Activated CD8-positive, alpha-beta memory T cell treated with anti-CD3 and anti-CD28 coated beads, Interleukin-2, amount 50 U/mL, for 48 hours (primary cell): ENCODE measurements around the gene FANCC.

ENCODE experiments used
- DNase-seq: peaks from one replicate; pipeline ENCODE4 v3.0.0-alpha.2; 2020

Gene FANCC

DNA sequence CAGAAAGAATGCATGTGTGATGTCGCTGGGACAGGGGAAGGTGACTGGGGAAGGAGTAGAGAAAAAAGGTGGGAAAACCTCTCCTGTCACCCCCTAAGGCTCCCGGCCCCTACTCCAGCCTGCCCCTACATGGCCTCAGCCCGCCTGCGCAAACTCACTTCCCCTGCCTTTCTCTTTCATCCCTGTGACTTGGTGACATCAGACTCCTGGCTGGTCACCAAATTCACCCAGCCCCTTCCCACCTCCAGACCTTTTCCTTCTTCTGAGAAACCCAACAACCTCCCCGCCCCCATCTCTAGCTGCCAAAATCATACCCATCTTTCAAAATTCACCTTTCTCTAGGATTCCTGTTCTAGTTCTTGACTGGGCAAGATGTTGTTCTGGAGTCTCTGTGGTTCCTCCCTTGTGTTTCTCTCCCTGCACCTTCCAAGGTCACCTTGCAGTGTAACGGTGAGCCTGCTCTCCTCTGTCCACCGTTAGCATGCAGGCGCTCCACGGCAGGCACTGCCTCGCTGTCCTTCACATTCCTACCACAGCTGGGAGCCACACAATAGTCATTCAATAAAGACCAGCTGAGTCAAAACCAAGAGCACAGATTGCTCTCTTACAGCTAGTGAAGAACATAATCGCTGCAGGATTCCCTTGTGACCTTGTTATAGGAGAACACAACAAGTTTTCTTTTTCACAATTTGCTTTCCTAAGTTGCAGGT lies 134.5 kb downstream of the FANCC start:
- no peak for DNase-seq

DNA sequence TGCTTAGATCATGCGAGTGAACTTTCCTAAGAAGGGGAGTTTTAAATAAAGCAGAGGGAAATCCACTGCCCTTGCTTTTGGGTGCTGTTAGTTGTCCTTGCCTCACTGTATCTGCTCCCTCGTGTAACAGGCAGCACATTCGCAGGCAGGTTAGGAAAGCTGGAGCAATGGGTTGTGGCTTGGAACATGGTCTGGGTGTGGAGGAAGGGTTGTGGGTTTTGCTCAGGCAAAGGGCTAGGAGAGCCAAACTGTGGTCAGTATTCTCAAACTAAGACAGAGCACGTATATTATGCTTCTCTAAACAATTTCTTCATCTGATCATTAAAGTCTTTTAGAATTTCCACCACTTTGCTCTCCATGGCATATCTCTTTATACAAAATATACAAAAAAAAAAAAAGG lies 135.7 kb downstream of the FANCC start:
- no peak for DNase-seq

DNA sequence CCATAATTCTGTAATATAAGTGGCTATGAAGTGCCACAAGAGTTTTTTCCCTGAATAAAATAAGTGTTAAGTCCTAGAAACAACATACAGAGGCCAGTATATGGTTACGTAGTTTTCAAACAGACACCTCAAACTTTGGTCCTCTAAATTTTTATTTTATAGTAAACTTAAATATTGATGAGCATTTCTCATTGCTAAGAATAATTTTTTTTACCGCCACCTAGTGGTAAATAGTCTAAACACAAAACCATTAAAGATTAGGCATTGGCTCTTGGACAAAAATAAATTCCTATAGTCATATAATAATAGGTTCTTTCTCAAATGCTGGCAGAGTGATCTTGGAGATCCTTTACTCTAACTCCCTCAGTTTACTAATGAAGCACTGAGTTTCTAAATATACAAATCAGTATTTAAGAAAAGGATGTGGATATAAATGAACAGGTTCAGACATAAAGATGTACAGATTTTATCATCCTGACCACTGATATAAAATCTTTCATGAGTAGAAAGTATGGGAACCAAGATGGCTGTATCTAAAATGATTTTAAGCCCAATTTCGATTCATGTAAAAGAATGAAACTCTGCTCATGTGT lies 136.2 kb downstream of the FANCC start:
- DNase-seq = no peak

DNA sequence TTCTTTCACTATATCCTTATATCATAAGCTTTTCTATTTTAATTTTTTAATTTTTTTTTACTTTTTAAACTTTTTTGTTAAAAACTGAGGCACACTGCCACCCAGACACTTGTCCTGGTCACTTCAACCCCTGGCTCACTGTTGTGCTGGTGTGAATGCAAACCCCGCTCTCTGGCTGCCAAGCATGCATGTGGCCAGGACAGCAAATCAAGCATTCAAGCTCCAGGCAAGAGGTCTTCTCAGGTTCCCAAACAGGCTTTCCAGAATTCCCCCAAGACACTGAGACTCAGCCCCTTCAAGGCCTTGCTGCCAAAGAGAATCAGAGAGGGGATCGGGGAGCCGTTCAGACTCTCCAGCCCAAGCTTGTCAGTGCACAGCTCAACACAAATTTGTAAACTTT lies 139.9 kb downstream of the FANCC start:
- no peak for DNase-seq

DNA sequence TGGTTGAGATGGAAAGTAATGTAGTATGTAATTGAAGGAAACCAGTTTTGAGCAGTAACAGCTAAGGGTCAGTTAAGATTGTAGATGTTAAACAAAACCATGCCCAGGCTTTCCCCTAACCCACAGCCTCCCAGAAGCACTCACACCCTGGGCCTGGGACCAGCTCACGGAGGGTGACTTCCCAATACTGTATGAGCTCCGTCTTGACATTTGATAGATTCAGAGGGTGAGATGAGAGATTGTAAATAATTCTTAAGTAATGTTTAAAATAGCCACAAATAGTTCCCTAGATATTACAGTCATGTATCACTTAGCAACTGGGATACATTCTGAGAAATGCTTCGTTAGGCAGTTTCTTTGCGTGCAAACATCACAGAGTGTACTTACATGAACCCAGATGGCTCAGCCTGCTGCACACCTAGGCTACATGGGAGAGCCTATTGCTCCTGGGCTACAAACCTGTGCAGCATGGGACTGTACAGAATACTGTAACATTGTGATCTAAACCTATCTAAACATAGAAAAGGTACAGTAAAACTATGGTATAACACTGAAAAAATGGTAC lies 140.7 kb downstream of the FANCC start:
- DNase-seq = no peak

DNA sequence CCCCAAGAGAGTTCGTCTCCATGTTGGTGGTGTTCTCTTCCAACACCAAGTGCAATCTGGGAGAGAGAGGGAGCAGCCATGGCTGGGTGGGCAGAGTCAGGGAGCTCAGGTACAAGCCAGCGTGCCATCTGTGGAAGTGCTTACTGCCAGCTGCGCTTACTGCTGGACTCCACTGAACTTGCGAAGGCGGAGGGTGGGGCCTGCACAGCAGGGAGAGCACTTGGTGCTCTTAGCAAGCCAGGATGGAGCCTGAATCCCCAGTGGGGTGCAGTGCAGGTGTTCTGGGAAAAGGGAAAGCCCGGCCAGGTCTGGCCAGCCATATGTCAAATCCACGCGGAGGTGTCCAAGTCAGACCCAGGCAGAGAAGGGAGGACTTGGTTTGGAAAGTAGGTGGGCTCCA lies 142.0 kb downstream of the FANCC start:
- DNase-seq = no peak

DNA sequence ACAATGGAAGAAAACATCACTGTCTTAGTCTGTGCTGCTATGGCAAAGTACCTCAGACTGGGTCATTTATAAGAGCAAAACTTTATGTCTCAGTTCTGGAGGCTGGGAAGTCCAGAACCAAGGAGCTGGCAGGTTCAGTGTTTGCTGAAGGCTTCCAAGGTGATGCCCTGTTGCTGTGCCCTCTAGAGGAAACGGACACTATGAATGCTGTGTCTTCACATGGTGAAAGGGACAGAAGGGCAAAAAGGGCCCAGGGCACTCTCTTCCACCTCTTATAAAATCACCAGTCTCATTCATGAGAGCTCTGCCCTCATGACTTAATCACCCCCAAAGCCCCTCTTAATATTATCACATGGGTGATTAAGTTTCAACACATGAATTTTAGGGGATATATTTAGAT lies 143.5 kb downstream of the FANCC start:
- DNase-seq = no peak

DNA sequence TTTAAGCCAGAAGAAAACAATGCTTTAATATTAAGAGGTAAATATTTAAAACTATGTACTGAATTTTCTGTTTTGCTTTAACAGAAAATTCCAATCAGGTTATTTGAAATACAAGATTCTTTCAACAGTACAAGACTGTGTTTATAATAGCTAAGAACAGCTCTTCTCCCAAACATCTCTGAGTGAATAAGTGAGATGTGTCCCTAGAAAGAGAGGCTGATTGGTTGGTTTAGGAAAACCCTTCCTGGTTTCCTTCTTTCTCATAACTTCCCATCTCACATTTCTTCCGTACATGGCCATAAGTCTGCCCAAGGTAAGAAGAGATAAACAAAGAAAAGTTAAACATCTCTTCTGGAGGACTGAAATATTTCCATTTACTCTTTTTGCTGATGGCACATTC lies 145.9 kb downstream of the FANCC start:
- no peak for DNase-seq

DNA sequence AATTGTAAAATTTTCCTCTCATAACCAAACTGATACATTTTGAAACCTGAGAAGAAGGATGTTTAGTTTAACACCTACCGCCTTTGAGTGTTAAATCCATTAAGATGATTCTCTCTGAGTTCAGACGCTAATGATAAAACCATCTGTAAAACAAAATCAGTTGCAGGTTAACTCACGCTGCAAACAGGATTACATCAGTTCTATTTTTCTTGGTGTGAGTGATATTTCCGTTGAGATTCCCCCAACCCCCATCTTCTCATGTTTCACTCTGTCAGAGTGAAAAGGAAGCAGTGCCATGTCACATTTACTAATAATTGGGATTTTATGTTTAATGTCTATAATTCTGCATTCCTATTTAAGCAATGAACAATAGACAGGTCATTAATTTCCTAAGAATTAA lies 146.5 kb downstream of the FANCC start:
- DNase-seq = no peak

DNA sequence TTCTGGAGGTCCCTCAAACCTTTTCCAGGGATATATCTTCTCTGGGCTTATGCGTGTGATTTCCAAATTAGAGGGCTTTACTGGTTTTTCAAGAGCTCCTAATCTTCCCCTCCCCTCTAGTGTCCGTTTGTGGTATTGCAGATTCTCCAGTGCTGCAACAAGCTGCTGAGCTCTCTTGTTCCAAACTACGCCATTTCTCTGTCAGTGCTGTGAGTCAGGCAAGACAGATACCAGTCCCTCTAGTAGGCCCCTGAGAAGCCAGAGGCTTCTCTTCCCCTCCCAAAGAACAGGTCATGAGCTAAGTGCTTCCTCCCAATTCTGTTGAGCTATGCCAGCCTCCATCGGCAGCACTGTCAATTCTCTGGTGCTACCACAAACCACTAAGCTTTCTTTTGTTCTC lies 149.5 kb downstream of the FANCC start:
- peak; percentile 70 for DNase-seq

DNA sequence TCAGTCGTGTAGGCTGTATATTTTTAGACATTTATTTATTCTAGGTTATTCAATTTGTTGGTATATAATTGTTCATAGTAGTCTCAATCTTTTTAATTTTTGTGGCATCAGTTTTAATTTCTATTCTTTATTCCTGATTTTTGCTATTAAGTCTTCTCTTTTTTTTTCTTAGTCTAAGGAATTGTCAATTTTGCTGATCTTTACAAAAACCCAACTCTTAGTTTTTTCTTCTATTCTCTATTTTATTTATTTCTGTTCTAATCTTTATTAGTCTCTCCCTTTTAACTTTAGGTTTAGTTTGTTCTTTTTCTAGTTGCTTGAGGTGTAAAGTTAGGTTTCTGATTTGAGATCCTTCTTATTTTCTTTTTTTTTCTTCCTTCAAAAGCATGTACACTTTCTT lies 152.5 kb downstream of the FANCC start:
- DNase-seq = no peak

DNA sequence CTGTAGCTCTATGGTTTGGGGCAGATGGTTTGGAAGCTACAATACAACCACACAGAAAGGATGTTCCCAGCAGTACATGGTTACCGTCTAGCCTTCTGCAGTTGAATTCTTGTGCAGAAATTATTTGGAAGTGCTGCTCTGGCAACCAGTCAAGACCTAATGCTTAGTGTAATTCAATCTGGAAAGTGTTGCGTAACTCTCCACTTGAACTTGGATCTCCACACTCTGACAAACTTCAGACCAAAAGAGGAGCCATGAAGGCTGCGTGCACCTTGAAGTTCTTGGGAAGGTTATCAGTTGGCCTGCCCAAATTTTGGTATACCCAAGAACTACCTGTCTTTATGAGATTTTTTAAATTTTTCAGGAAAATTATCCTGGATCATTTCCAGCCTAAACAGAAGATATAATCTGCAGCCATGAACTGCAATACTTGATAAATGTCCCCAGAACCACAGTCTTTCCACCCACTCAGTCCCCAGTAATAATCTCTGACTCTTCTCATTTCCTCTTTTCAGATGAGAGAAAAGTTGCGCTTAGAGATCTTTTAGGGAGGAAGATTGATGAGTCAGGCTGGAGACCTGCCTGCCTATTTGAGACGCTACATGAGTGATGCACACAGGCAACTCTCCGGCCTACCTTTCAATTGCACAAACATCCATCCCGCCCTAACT lies 159.9 kb downstream of the FANCC start:
- no peak for DNase-seq

DNA sequence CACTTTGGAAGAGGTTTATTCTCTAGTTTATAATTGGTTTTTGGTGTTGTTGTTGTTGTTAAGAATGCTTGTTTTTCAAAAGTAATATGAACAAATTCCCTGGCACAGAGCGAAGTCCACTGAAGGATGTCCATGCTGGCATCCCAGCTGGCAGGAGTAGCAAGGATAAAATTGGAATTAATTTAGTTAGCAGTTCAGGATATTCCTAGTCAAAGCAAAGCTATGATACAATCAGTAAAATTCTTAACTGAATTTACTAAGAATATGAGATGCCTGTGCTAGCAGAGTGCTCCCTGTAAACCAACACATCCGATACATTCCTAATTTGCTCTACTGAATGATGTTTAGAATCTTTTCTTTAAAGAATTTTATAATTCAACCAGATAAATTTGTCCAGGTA lies 161.4 kb downstream of the FANCC start:
- DNase-seq = no peak

DNA sequence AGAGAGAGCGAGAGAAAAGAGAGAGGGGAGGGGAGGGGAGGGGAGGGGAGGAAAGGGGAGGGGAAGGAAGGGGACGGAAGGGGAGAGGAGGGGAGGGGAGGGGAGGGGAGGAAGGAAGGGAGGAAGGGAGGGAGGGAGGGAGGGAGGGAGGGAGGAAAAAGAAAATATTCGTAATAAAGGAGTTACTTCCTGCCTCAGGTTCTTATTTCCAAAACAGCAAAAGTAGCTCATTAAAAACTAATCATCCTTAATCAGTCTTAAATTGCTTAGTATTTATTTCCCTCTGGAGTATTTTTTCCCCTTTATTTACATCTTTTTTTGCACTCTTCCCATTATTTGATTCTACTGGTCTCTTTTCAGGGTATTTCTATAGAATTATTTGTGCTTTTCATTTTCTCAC lies 162.3 kb downstream of the FANCC start:
- DNase-seq = no peak

DNA sequence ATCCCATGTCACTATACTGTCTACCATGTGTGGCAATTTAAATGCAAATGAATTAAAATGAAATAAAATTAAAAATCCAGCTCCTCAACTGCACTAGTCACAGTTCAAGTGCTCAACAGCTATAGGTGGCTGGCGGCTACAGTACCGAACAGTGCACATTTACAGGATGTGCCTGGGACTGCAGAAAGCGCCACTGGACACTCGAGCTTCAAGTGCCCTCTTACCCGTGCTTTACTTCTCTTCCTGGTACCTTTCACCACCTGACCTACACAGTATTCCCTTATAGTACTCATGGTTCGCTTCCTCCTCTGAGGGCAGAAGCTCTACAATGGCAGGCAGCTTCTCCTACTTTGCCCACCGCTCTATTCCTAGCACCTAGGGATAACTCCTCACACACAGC lies 166.6 kb downstream of the FANCC start:
- no peak for DNase-seq

DNA sequence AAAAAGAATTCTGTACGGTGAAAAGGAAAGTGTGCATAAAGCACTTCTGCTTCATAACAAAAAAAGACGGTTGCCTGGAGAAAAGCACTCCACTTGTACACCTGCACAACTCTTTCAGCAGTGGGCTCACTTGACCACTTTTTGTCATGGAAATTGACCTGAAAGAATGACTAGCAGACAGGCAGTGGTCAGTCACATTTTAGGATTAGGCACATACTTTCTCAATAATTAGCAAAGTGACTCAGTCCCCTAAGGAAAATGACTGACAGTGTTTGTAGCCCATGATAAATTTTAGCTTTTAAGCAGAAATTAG lies 169.3 kb downstream of the FANCC start:
- no peak for DNase-seq

DNA sequence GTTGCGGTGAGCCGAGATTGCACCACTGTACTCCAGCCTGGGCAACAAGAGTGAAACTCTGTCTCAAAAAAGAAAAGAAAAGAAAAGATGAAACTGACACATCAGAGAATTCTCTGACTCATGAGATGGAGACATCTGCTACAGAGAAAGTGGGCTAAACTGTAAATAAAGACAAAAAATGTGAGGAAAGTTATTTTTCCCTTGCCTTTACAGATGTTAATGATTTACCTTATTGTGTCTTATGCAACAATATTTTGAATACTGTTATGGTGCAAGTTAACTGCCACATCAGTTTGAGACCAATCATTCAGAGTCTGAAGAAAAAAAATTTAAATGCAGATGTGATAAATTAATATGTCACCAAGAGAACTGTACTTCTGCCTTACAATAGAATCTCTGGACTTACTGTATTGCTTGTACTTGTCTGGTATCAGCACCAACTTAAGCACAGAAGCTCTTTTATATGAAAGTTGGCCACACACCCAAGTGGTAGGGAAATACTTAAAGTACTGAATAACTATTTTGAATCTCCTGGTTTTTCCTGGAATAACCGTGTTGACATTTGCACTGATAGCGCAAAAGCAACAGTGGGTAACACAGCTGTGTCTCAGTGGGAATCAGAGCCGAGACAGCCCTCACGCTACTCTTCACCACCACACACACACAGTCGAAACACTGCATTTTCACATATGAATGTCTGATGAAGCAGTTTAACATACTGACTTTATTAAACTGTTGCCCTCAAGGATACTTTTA lies 169.9 kb downstream of the FANCC start:
- no peak for DNase-seq

DNA sequence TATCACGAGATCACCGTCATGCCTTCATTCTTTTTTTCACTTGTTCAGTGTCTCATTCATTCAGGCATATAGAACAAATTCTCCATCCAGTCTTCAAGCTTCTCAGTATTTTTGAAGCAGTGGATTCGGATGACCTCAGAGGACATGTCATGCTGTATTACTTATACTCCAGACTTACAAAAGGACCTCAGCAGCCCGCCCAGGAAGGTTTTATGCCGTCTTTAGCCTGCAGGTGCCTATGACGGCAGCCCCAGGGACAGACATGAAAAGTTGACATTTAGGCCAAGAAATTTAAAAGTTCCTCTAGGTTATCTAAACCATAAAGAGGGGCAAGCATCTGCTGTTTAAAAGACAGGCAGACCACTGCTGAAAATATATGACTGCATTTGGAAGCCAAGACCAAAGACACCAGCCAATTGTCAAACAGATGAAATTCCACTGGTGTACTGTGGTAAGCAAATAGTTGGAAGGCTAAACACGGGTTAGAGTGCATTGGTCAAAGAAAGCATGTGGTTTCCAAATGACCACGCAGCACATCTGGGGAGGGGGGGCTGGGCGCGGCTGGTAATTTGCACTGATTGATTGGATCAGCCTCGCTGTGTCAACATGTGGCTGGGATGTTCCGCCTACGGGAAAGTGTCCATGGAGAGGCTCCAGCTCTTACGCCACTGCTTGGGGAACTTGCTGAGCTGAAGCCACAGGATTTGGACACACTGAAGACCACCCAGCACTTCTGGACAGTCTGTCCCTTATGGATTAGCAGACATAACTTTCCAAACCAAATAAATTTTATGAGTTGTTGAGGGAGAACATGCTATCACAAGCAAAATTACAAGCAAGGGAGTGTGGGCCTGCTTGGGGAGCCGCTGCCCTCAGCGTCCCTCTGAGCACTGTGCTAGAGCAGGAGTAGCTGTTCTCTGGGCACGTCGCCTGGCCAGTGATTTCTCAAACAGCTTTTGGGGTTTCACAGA lies 173.6 kb downstream of the FANCC start:
- DNase-seq = no peak

DNA sequence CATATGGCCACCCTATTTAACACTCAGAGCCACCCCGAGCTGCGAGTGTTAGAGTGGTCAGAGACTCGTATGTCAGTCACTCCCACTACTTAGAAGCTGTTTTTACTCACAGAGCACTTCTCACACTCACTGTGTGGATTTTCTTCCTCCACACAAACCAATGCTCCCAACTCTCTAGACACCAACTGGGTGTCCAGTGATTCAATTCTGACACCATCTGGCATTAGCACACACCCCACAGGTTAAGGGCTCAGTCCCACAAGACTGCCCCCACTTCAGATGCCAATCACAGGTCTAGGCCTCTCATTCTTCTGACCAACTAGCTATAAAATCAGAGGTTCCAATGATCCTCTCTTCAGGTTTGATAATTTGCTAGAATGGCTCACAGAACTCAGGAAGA lies 174.8 kb downstream of the FANCC start:
- DNase-seq = no peak

DNA sequence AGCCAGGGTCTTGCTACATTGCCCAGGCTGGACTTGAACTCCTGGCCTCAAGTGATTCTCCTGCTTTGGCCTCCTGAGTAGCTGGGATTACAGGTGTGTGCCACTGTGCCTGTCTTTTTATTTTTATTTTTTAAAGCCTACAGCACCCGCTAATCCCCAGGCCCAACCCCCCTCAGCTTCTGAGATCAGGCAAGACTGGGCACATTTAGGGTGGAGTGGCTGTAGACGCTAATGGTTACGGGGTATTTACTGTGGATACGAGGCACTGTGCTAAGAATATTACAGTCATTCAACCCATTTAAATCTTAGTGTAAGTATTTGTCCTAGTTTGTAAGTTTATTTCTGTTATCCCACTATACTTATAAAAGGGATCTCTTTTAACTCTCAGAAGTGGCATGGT lies 175.2 kb downstream of the FANCC start:
- no peak for DNase-seq

DNA sequence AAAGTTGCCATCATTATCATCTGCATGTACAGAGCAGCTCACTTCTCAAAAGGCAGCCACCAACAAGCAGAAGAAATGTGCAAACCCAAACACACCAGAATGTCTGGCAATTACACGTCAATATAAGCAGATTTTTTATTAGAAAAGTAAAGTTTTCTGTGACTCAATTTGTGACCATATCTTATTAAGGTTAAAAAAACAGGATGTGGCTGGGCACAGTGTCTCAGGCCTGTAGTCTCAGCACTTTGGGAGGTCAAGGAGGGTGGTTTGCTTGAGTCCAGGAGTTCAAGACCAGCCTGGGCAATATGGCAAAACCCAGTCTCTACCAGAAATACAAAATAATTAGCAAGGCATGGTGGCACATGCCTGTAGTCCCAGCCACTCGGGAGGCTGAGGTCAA lies 176.7 kb downstream of the FANCC start:
- DNase-seq = no peak

DNA sequence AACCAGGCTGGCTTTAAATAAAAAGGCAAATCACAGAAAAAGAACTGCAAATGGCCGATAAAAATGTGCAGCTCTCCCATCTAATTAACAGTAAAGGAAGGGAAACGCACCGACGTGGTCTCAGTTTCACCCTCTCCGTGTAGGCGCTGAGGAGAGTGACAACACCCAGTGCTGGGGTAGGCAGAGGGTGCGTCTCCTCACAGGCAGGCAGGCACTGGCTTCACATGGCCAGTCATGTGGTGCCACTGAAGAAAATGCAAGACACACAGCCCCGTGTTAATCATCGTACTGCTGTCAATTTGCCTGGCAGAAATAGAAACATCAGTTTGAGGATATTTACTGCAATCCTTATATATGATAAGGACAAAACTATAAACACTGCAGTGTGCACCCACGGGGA lies 178.4 kb downstream of the FANCC start:
- DNase-seq = no peak

DNA sequence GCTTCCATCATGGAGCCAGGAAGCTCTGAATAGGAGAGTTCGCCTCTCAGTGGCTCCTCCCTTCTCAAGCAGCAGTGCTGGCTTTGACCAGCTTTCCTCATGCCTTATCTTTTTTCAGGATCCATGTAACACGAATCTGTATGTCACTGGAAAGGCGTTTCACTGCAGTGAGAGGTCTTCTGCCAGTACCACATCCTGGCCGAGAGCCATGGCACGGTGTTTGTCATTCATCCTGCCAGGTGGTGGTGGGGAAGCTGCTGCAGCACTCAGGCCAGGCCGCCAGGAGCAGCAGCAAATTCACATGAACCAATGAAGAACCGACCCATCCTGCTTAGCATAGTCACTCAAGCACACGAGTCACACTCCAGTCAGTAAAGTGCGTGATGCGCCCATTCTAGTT lies 179.0 kb downstream of the FANCC start:
- DNase-seq = no peak
